Jurkat, Clone E6-1 (cell line): ENCODE measurements around the gene COBLL1.

Experiments
- DNase-seq: peaks from one replicate; pipeline ENCODE4 v3.0.0-alpha.2; 2011; ENCODE audit warnings: low read depth, low spot score
- H3K4me3 ChIP-seq: 2 replicates; pipeline ENCODE4 v1.5.1; 2011; ENCODE audit warnings: mild to moderate bottlenecking, low read length, control low read depth, moderate library complexity

The COBLL1 gene

GRCh38 chr2:164700390-164700789 lies 141.2 kb downstream of the COBLL1 start:
- no peak for DNase-seq
- no peak overlapping the region for H3K4me3 ChIP-seq

- H3K4me3 ChIP-seq: no peak overlapping the region
- peak; percentile 6 for DNase-seq
These were observed 143.7 kb downstream of the COBLL1 start for GRCh38 chr2:164697688-164698461.

- peak; percentile 3 for DNase-seq
- no peak overlapping the region for H3K4me3 ChIP-seq
These were observed 145.0 kb downstream of the COBLL1 start for GRCh38 chr2:164696634-164697033.

- no peak for DNase-seq
- H3K4me3 ChIP-seq: no peak overlapping the region
These were observed 147.3 kb downstream of the COBLL1 start for GRCh38 chr2:164694275-164694695.

- DNase-seq: no peak
- H3K4me3 ChIP-seq: no peak overlapping the region
These were observed 147.8 kb downstream of the COBLL1 start for GRCh38 chr2:164693834-164694233.

- H3K4me3 ChIP-seq: no peak overlapping the region
- DNase-seq: no peak
These were observed 148.2 kb downstream of the COBLL1 start for GRCh38 chr2:164693390-164693789.

GRCh38 chr2:164692958-164693357 lies 148.7 kb downstream of the COBLL1 start:
- no peak for DNase-seq
- no peak overlapping the region for H3K4me3 ChIP-seq

- no peak for DNase-seq
- H3K4me3 ChIP-seq: no peak overlapping the region
These were observed 149.5 kb downstream of the COBLL1 start for GRCh38 chr2:164692114-164692513.

- no peak overlapping the region for H3K4me3 ChIP-seq
- DNase-seq: no peak
These were observed 150.2 kb downstream of the COBLL1 start for GRCh38 chr2:164691346-164691887.

- DNase-seq: no peak
- no peak overlapping the region for H3K4me3 ChIP-seq
These were observed 151.3 kb downstream of the COBLL1 start for GRCh38 chr2:164690361-164690760.

GRCh38 chr2:164688896-164689419 lies 152.7 kb downstream of the COBLL1 start:
- no peak overlapping the region for H3K4me3 ChIP-seq
- no peak for DNase-seq

- DNase-seq: no peak
- H3K4me3 ChIP-seq: no peak overlapping the region
These were observed 160.6 kb downstream of the COBLL1 start for GRCh38 chr2:164681009-164681408.

GRCh38 chr2:164678631-164679149 lies 162.9 kb downstream of the COBLL1 start:
- no peak for DNase-seq
- no peak overlapping the region for H3K4me3 ChIP-seq

- no peak for DNase-seq
These were observed 163.9 kb downstream of the COBLL1 start for GRCh38 chr2:164677733-164678132.

GRCh38 chr2:164677271-164677670 lies 164.4 kb downstream of the COBLL1 start:
- no peak overlapping the region for H3K4me3 ChIP-seq
- no peak for DNase-seq

More at GRCh38 chr2:164677733-164678132, 163.9 kb downstream of the COBLL1 start:
- no peak overlapping the region for H3K4me3 ChIP-seq

GRCh38 chr2:164675687-164676086 lies 165.9 kb downstream of the COBLL1 start:
- no peak for DNase-seq
- H3K4me3 ChIP-seq: no peak overlapping the region

GRCh38 chr2:164675027-164675426 lies 166.6 kb downstream of the COBLL1 start:
- no peak for DNase-seq
- no peak overlapping the region for H3K4me3 ChIP-seq

- DNase-seq: no peak
- no peak overlapping the region for H3K4me3 ChIP-seq
These were observed 169.8 kb downstream of the COBLL1 start for GRCh38 chr2:164671664-164672396.

GRCh38 chr2:164669291-164669690 lies 172.3 kb downstream of the COBLL1 start:
- no peak for DNase-seq
- H3K4me3 ChIP-seq: no peak overlapping the region

- DNase-seq: no peak
- H3K4me3 ChIP-seq: no peak overlapping the region
These were observed 174.1 kb downstream of the COBLL1 start for GRCh38 chr2:164667566-164667965.
